ENCODE data around the gene TNFAIP8.

DNA sequence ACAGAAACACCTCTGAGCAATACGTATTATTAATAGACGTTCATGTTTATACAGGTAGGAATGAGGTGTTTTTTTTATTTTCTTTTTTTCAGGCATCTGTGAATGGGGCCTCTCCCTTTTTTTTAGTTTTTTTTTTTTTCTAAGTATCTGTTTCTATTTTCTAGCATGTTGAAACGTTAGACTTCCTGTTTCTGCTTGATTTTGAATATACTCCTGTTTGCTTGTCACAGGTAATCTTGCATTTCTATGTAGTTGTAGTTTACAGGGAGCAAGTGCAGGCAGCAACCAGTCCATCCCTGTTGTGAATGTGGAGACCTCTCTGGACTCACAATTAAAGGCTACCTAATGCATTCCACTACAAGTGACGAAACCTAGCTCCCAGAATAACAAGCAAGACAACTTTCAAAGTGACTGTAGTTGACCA, 22.8 kb upstream of the TNFAIP8 start:
- TF ChIP-seq, protein P1, sequence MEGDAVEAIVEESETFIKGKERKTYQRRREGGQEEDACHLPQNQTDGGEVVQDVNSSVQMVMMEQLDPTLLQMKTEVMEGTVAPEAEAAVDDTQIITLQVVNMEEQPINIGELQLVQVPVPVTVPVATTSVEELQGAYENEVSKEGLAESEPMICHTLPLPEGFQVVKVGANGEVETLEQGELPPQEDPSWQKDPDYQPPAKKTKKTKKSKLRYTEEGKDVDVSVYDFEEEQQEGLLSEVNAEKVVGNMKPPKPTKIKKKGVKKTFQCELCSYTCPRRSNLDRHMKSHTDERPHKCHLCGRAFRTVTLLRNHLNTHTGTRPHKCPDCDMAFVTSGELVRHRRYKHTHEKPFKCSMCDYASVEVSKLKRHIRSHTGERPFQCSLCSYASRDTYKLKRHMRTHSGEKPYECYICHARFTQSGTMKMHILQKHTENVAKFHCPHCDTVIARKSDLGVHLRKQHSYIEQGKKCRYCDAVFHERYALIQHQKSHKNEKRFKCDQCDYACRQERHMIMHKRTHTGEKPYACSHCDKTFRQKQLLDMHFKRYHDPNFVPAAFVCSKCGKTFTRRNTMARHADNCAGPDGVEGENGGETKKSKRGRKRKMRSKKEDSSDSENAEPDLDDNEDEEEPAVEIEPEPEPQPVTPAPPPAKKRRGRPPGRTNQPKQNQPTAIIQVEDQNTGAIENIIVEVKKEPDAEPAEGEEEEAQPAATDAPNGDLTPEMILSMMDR (IDR thresholded peaks at IDR 0.05; ENCODE audit: low read depth, low read length): no peak
- no peak for TF ChIP-seq EZH2phosphoT487 (IDR thresholded peaks at IDR 0.05; ENCODE audit: low read depth)

Measured in OCI-LY3 (cell line).